GM18861 (cell line): ENCODE measurements around the gene MALRD1.

Source experiments
- ATAC-seq: cut with Tn5 transposase; IDR thresholded peaks from one replicate; pipeline ENCODE4 v1.9.1; 2021; ENCODE audit not compliant: unreplicated experiment

Gene MALRD1

GRCh38 chr10:19563388-19564141 is 515.0 kb downstream of the MALRD1 start:
- ATAC-seq: no peak

GRCh38 chr10:19570120-19570519 is 521.5 kb downstream of the MALRD1 start:
- no peak for ATAC-seq

- ATAC-seq: no peak
These were observed 522.4 kb downstream of the MALRD1 start for GRCh38 chr10:19570991-19571390.

- ATAC-seq: no peak
These were observed 523.5 kb downstream of the MALRD1 start for GRCh38 chr10:19572056-19572455.

- no peak for ATAC-seq
These were observed 528.0 kb downstream of the MALRD1 start for GRCh38 chr10:19576576-19576975.

- ATAC-seq: no peak
These were observed 528.8 kb downstream of the MALRD1 start for GRCh38 chr10:19577381-19577780.

- ATAC-seq: no peak
These were observed 529.2 kb downstream of the MALRD1 start for GRCh38 chr10:19577807-19578206.

GRCh38 chr10:19578571-19578970 is 530.0 kb downstream of the MALRD1 start:
- no peak for ATAC-seq

GRCh38 chr10:19579761-19580545 is 531.4 kb downstream of the MALRD1 start:
- no peak for ATAC-seq

- no peak for ATAC-seq
These were observed 532.1 kb downstream of the MALRD1 start for GRCh38 chr10:19580691-19581090.

- no peak for ATAC-seq
These were observed 540.0 kb downstream of the MALRD1 start for GRCh38 chr10:19588608-19589007.

- no peak for ATAC-seq
These were observed 543.7 kb downstream of the MALRD1 start for GRCh38 chr10:19592276-19592675.

GRCh38 chr10:19595212-19595845 is 546.7 kb downstream of the MALRD1 start:
- no peak for ATAC-seq

GRCh38 chr10:19605806-19606205 is 557.2 kb downstream of the MALRD1 start:
- ATAC-seq: no peak

- ATAC-seq: no peak
These were observed 558.4 kb downstream of the MALRD1 start for GRCh38 chr10:19606968-19607367.

- no peak for ATAC-seq
These were observed 563.2 kb downstream of the MALRD1 start for GRCh38 chr10:19611775-19612174.

- ATAC-seq: no peak
These were observed 568.4 kb downstream of the MALRD1 start for GRCh38 chr10:19616966-19617365.

- no peak for ATAC-seq
These were observed 572.2 kb downstream of the MALRD1 start for GRCh38 chr10:19620811-19621210.

- ATAC-seq: no peak
These were observed 574.7 kb downstream of the MALRD1 start for GRCh38 chr10:19623321-19623720.

GRCh38 chr10:19626156-19626555 is 577.6 kb downstream of the MALRD1 start:
- no peak for ATAC-seq

- ATAC-seq: no peak
These were observed 580.4 kb downstream of the MALRD1 start for GRCh38 chr10:19628767-19629560.
